Ovary (tissue), 3 donors: ENCODE data around the gene SLX4.

ENCODE experiments used
- CTCF ChIP-seq, 3 donors: fragments of 450-650 bp in 2 of 3; fragments of 200-600 bp in 1 of 3; IDR thresholded peaks; one replicate each; pipeline versions ENCODE4 v1.5.1 to v1.8.0; 2016 to 2022; ENCODE audit warnings: antibody characterized with exemption in 3 of 3, mild to moderate bottlenecking in 1 of 3
- EP300 ChIP-seq: sonication (generic); formaldehyde crosslinking; IDR thresholded peaks from one replicate; pipeline ENCODE4 v1.6.1; 2017; ENCODE audit warnings: antibody characterized with exemption
- POLR2A ChIP-seq: fragments of 450-650 bp; IDR thresholded peaks from one replicate; pipeline ENCODE4 v1.6.1; 2017; ENCODE audit warnings: antibody characterized with exemption, mild to moderate bottlenecking, moderate library complexity
- donor health status: DM: no; HTN: no; CAD: no.

GRCh38 chr16:3646348-3646920 is 35.0 kb upstream of the SLX4 start:
- no peak for TF ChIP-seq CTCF (IDR thresholded peaks at IDR 0.05)
- TF ChIP-seq POLR2A = no peak
- no peak for TF ChIP-seq EP300
